Spleen (tissue), 11 donors: Measurements from ENCODE around the gene ELAVL2. TPM values are rescaled to one million over a fixed set of nuclear protein-coding genes. Genes with fewer than 3 reads are reported as not detected.

Experiments used
- DNase-seq: peaks from one replicate; pipeline ENCODE4 v3.0.0-alpha.2; 2020
- H3K27ac ChIP-seq, 8 donors: fragments of 200-600 bp; sonication (generic) in 7 of 8; 1 replicate in 4 of 8; 2 replicates in 4 of 8; pipeline versions ENCODE4 v1.5.0 to v1.8.0; 2016 to 2021; ENCODE audit warnings: inconsistent platforms in 4 of 8, mild to moderate bottlenecking in 4 of 8, moderate library complexity in 1 of 8
- H3K27me3 ChIP-seq, 7 donors: fragments of 200-600 bp; sonication (generic) in 6 of 7; replicated peaks in 1 of 7; 1 replicate in 4 of 7; 2 replicates in 3 of 7; pipeline versions ENCODE4 v1.5.0 to v1.8.0; 2016 to 2021; ENCODE audit warnings: inconsistent platforms in 3 of 7, mild to moderate bottlenecking in 1 of 7
- H3K36me3 ChIP-seq, 6 donors: fragments of 200-600 bp; sonication (generic) in 5 of 6; 1 replicate in 4 of 6; 2 replicates in 2 of 6; pipeline versions ENCODE4 v1.5.0 to v1.8.0; 2016 to 2021; ENCODE audit warnings: inconsistent platforms in 2 of 6
- H3K4me1 ChIP-seq, 6 donors: fragments of 200-600 bp; sonication (generic) in 5 of 6; 1 replicate in 3 of 6; 2 replicates in 3 of 6; pipeline versions ENCODE4 v1.5.0 to v1.8.0; 2016 to 2021; ENCODE audit warnings: inconsistent platforms in 3 of 6
- H3K4me3 ChIP-seq, 8 donors: fragments of 200-600 bp; sonication (generic) in 7 of 8; 1 replicate in 4 of 8; 2 replicates in 4 of 8; pipeline versions ENCODE4 v1.5.0 to v1.8.0; 2016 to 2021; ENCODE audit warnings: inconsistent platforms in 4 of 8, mild to moderate bottlenecking in 4 of 8, moderate library complexity in 2 of 8
- H3K9me3 ChIP-seq, 8 donors: fragments of 200-600 bp; sonication (generic) in 7 of 8; 1 replicate in 4 of 8; 2 replicates in 4 of 8; pipeline versions ENCODE4 v1.5.0 to v1.8.0; 2016 to 2021; ENCODE audit warnings: inconsistent platforms in 4 of 8
- CTCF ChIP-seq, 11 experiments: fragments of 200-600 bp in 7 of 11; fragments of 450-650 bp in 4 of 11; sonication (generic) in 4 of 11; IDR thresholded peaks in 8 of 11; conservative IDR thresholded peaks in 3 of 11; 1 replicate in 7 of 11; 2 replicates in 4 of 11; pipeline versions ENCODE4 v1.4.0 to v1.8.0; 2016 to 2021; ENCODE audit warnings: antibody characterized with exemption in 11 of 11, inconsistent platforms in 4 of 11, mild to moderate bottlenecking in 1 of 11
- POLR2A ChIP-seq, 3 donors: fragments of 450-650 bp; IDR thresholded peaks; one replicate each; pipeline ENCODE4 v1.5.1; 2017; ENCODE audit warnings: antibody characterized with exemption in 3 of 3, mild to moderate bottlenecking in 1 of 3
- POLR2AphosphoS5 ChIP-seq, 3 donors: sonication (generic); formaldehyde crosslinking; IDR thresholded peaks; one replicate each; pipeline ENCODE4 v1.5.1; 2017; ENCODE audit warnings: antibody characterized with exemption in 3 of 3
- WGBS, 5 donors: extraction: QIAGEN DNeasy Blood & Tissue Kit in 3 of 5; methylation state at CpG; one replicate each; pipeline versions ENCODE4 v1.1.5 to v1.1.7; 2013 to 2018; 5-methylcytosine and 5-hydroxymethylcytosine counted together
- intact Hi-C: fragments of 100-400 bp; cut with DNase I; formaldehyde crosslinking; loops from one replicate; pipeline ENCODE4 v1.15.0; 2023; ENCODE audit warnings: low total_unique reads
- polyA plus RNA-seq, 3 donors: library from polyadenylated mRNA; stranded (reverse); fragments of 200-250 nt; gene quantifications; one replicate each; pipeline ENCODE4 v1.2.1, GENCODE V29; 2013
- total RNA-seq, 7 donors: library from RNA; depleted of rRNA in 3 of 7; stranded (reverse); fragments of >200 nt in 3 of 7; fragmentation: NEBNext Ultra II Directional in 4 of 7; extraction: Animal tissue kit (Norgen Biotek cat#: 25700) in 4 of 7; gene quantifications; one replicate each; pipeline versions ENCODE4 v1.1.0 to v1.2.1, GENCODE V29; 2016 to 2021
- donor health status: healthy with polysubstance abuse.
- donor health status: DM: no; HTN: no; CAD: no; lungs with moderate emphysema.
- donor health status: DM: no; HTN: no; CAD: no.
- donor health status: Bipolar disorder and iron deficiency.
- donor health status: healthy.
- donor health status: DM: no; HTN: no; CAD: no.
- donor health status: DM: yes; HTN: yes; CAD: no.

The ELAVL2 gene
- total and polyA plus RNA-seq, 10 donors, result 0.02 to 0.12 (median 0.03) TPM; not detected in 7

GRCh38 chr9:23701291-23701690 is 124.7 kb downstream of the ELAVL2 start:
- no peaks in the 10 kb centered on the region for H3K36me3 ChIP-seq
- H3K27ac ChIP-seq, result no peak overlapping the region
- intact Hi-C loops, result no loop called here
- WGBS, 5 donors, result 83 to 96% (median 91%) methylated on average over 6 of the region's 6 CpGs
- H3K4me1 ChIP-seq, result no peaks in the 10 kb centered on the region
- no peaks in the 10 kb centered on the region for H3K27me3 ChIP-seq
- no peaks in the 10 kb centered on the region for H3K9me3 ChIP-seq
- no peak overlapping the region for H3K4me3 ChIP-seq
- no peak for DNase-seq
- TF ChIP-seq CTCF (IDR thresholded peaks at IDR 0.05 in 8 of 11, conservative IDR thresholded peaks at IDR 0.05 in 3 of 11), result no peak
- TF ChIP-seq POLR2AphosphoS5 (IDR thresholded peaks at IDR 0.05), result no peak
- no peak for TF ChIP-seq POLR2A (IDR thresholded peaks at IDR 0.05)

- no peak for TF ChIP-seq CTCF (IDR thresholded peaks at IDR 0.05 in 8 of 11, conservative IDR thresholded peaks at IDR 0.05 in 3 of 11)
- TF ChIP-seq POLR2A (IDR thresholded peaks at IDR 0.05), result no peak
- no peak for TF ChIP-seq POLR2AphosphoS5 (IDR thresholded peaks at IDR 0.05)
- DNase-seq, result no peak
- no peaks in the 10 kb centered on the region for H3K9me3 ChIP-seq
- intact Hi-C loops, result no loop called here
- H3K27ac ChIP-seq, result no peak overlapping the region
- no peaks in the 10 kb centered on the region for H3K4me1 ChIP-seq
- no peaks in the 10 kb centered on the region for H3K27me3 ChIP-seq
- no peaks in the 10 kb centered on the region for H3K36me3 ChIP-seq
- WGBS, 5 donors, result 64 to 81% (median 73%) methylated on average over 2 of the region's 2 CpGs
- H3K4me3 ChIP-seq, result no peak overlapping the region
Observed at GRCh38 chr9:23700359-23700758, 125.7 kb downstream of the ELAVL2 start.

GRCh38 chr9:23698161-23698560 is 127.9 kb downstream of the ELAVL2 start:
- H3K4me1 ChIP-seq, result no peaks in the 10 kb centered on the region
- intact Hi-C loops, result no loop called here
- no peak for TF ChIP-seq POLR2A (IDR thresholded peaks at IDR 0.05)
- TF ChIP-seq CTCF (IDR thresholded peaks at IDR 0.05 in 8 of 11, conservative IDR thresholded peaks at IDR 0.05 in 3 of 11), result no peak
- TF ChIP-seq POLR2AphosphoS5 (IDR thresholded peaks at IDR 0.05), result no peak
- no peaks in the 10 kb centered on the region for H3K36me3 ChIP-seq
- H3K4me3 ChIP-seq, result no peak overlapping the region
- H3K27me3 ChIP-seq, result no peaks in the 10 kb centered on the region
- DNase-seq, result no peak
- WGBS, 5 donors, result 70 to 95% (median 84%) methylated on average over 1 of the region's 1 CpG
- H3K27ac ChIP-seq, result no peak overlapping the region
- no peaks in the 10 kb centered on the region for H3K9me3 ChIP-seq

- Histone ChIP-seq H3K27ac (no peak overlapping the region), H3K36me3 (no peaks in the 10 kb centered on the region), H3K4me1 (no peaks in the 10 kb centered on the region), H3K4me3 (no peak overlapping the region), H3K27me3 (no peaks in the 10 kb centered on the region), H3K9me3 (no peaks in the 10 kb centered on the region)
- intact Hi-C loops, result no loop called here
- no peak for DNase-seq
- TF ChIP-seq POLR2A (IDR thresholded peaks at IDR 0.05) (no peak), CTCF (IDR thresholded peaks at IDR 0.05 in 8 of 11, conservative IDR thresholded peaks at IDR 0.05 in 3 of 11) (no peak), POLR2AphosphoS5 (IDR thresholded peaks at IDR 0.05) (no peak)
- WGBS, 5 donors, result 78 to 84% (median 82%) methylated on average over 5 of the region's 5 CpGs
Observed at GRCh38 chr9:23695572-23695971, 130.5 kb downstream of the ELAVL2 start.
